ENCODE data around the gene KLHDC7A. TPM values are rescaled to one million over a fixed set of nuclear protein-coding genes. Genes with fewer than 3 reads are reported as not detected.

The KLHDC7A gene
- total RNA-seq, 2 donors from 2014 or later: not detected

GRCh38 chr1:18481921-18482701 is 1.4 kb downstream of the KLHDC7A start:
- Histone ChIP-seq H3K4me3 (no peak overlapping the region), H3K36me3 (no peaks in the 10 kb centered on the region), H3K4me1 (ENCODE audit: control insufficient read depth in 1 of 2, low read depth in 2 of 2) (no peaks in the 10 kb centered on the region), H3K27me3 (replicated peaks; ENCODE audit: insufficient read depth) (no peaks in the 10 kb centered on the region), H3K9me3 (no peaks in the 10 kb centered on the region), H3K27ac (no peak overlapping the region)
- ATAC-seq (ENCODE audit: insufficient number of reproducible peaks, low FRiP score, low read depth) (no peak), DNase-seq (ENCODE audit: low spot score) (no peak)
- TF ChIP-seq CTCF (IDR thresholded peaks at IDR 0.05): no peak

- Histone ChIP-seq H3K27ac (no peak overlapping the region), H3K27me3 (replicated peaks; ENCODE audit: insufficient read depth) (no peaks in the 10 kb centered on the region), H3K36me3 (no peaks in the 10 kb centered on the region), H3K4me3 (no peak overlapping the region), H3K9me3 (no peaks in the 10 kb centered on the region), H3K4me1 (ENCODE audit: control insufficient read depth in 1 of 2, low read depth in 2 of 2) (no peaks in the 10 kb centered on the region)
- no peak for ATAC-seq (ENCODE audit: insufficient number of reproducible peaks, low FRiP score, low read depth)
- DNase-seq (ENCODE audit: low spot score): no peak
- TF ChIP-seq CTCF (IDR thresholded peaks at IDR 0.05): no peak
Measured at GRCh38 chr1:18482721-18483425, 2.1 kb downstream of the KLHDC7A start.

- DNase-seq (ENCODE audit: low spot score) (no peak), ATAC-seq (ENCODE audit: insufficient number of reproducible peaks, low FRiP score, low read depth) (no peak)
Measured at GRCh38 chr1:18484276-18484675, 3.5 kb downstream of the KLHDC7A start.

GRCh38 chr1:18484721-18485120 is 4.0 kb downstream of the KLHDC7A start:
- H3K36me3 ChIP-seq: no peaks in the 10 kb centered on the region
- DNase-seq (ENCODE audit: low spot score): no peak
- no peaks in the 10 kb centered on the region for H3K9me3 ChIP-seq
- H3K27me3 ChIP-seq (replicated peaks; ENCODE audit: insufficient read depth): no peaks in the 10 kb centered on the region
- TF ChIP-seq CTCF (IDR thresholded peaks at IDR 0.05): no peak
- H3K4me3 ChIP-seq: no peak overlapping the region
- no peak overlapping the region for H3K27ac ChIP-seq
- no peak for ATAC-seq (ENCODE audit: insufficient number of reproducible peaks, low FRiP score, low read depth)
- no peaks in the 10 kb centered on the region for H3K4me1 ChIP-seq (ENCODE audit: control insufficient read depth in 1 of 2, low read depth in 2 of 2)

More at GRCh38 chr1:18484276-18484675, 3.5 kb downstream of the KLHDC7A start:
- Histone ChIP-seq H3K4me3 (no peak overlapping the region), H3K27me3 (replicated peaks; ENCODE audit: insufficient read depth) (no peaks in the 10 kb centered on the region), H3K9me3 (no peaks in the 10 kb centered on the region), H3K27ac (no peak overlapping the region), H3K36me3 (no peaks in the 10 kb centered on the region), H3K4me1 (ENCODE audit: control insufficient read depth in 1 of 2, low read depth in 2 of 2) (no peaks in the 10 kb centered on the region)
- no peak for TF ChIP-seq CTCF (IDR thresholded peaks at IDR 0.05)

- no peak for TF ChIP-seq CTCF (IDR thresholded peaks at IDR 0.05)
- ATAC-seq (ENCODE audit: insufficient number of reproducible peaks, low FRiP score, low read depth) (no peak), DNase-seq (ENCODE audit: low spot score) (no peak)
- Histone ChIP-seq H3K36me3 (no peaks in the 10 kb centered on the region), H3K27me3 (replicated peaks; ENCODE audit: insufficient read depth) (no peaks in the 10 kb centered on the region), H3K4me1 (ENCODE audit: control insufficient read depth in 1 of 2, low read depth in 2 of 2) (no peaks in the 10 kb centered on the region), H3K27ac (no peak overlapping the region), H3K4me3 (no peak overlapping the region), H3K9me3 (no peaks in the 10 kb centered on the region)
Measured at GRCh38 chr1:18485227-18485626, 4.5 kb downstream of the KLHDC7A start.
